Posterior vena cava (tissue), 2 donors: ENCODE data around the gene DOCK4. TPM values are rescaled to one million over a fixed set of nuclear protein-coding genes. Genes with fewer than 3 reads are reported as not detected.

ENCODE experiments used
- DNase-seq: peaks from one replicate; pipeline ENCODE4 v3.0.0-alpha.2; 2020; ENCODE audit warnings: low spot score
- intact Hi-C, 2 donors: fragments of 100-400 bp; cut with DNase I; formaldehyde crosslinking; loops; one replicate each; pipeline versions ENCODE4 v1.14.1 to v1.14.2; 2022 to 2023
- total RNA-seq, 2 donors: library from RNA; stranded (reverse); fragmentation: NEBNext Ultra II Directional; extraction: Animal tissue kit (Norgen Biotek cat#: 25700); gene quantifications; one replicate each; pipeline ENCODE4 v1.2.1, GENCODE V29; 2021
- donor health status: DM: yes; HTN: yes; CAD: no.
- donor health status: DM: yes; HTN: yes; CAD: no.

The DOCK4 gene
- total RNA-seq, 2 donors from 2014 or later: 26.1 TPM

- DNase-seq: no peak
- intact Hi-C loops: no loop called here
These were observed 458.5 kb downstream of the DOCK4 start for GRCh38 chr7:111747718-111748117.

- intact Hi-C loops: no loop called here
- no peak for DNase-seq
These were observed 459.2 kb downstream of the DOCK4 start for GRCh38 chr7:111746950-111747349.

GRCh38 chr7:111744501-111745155 is 461.6 kb downstream of the DOCK4 start:
- no peak for DNase-seq
- intact Hi-C loops: no loop called here

- intact Hi-C loops: no loop called here
- no peak for DNase-seq
These were observed 462.9 kb downstream of the DOCK4 start for GRCh38 chr7:111743244-111743847.

GRCh38 chr7:111741811-111742240 is 464.4 kb downstream of the DOCK4 start:
- intact Hi-C loops: no loop called here
- no peak for DNase-seq

GRCh38 chr7:111740942-111741341 is 465.3 kb downstream of the DOCK4 start:
- no peak for DNase-seq
- intact Hi-C loops: no loop called here

- DNase-seq: no peak
- intact Hi-C loops: loop anchor here (10.0 kb wide), 2 partner anchors 312 to 642 kb away; partner anchors contain the start of gene LRRN3 (in 2 of the 2)
These were observed 469.7 kb downstream of the DOCK4 start for GRCh38 chr7:111736552-111736874.

- no peak for DNase-seq
- intact Hi-C loops: loop anchor here (10.0 kb wide), 2 partner anchors 311 to 641 kb away; partner anchors contain the start of gene LRRN3 (in 2 of the 2)
These were observed 470.3 kb downstream of the DOCK4 start for GRCh38 chr7:111735661-111736551.

GRCh38 chr7:111734954-111735660 is 471.1 kb downstream of the DOCK4 start:
- intact Hi-C loops: loop anchor here (5.0 to 10.0 kb wide), 3 partner anchors 310 to 1747 kb away; partner anchors contain the start of gene LRRN3 (in 2 of the 2)
- no peak for DNase-seq

- intact Hi-C loops: loop anchor here (5.0 to 10.0 kb wide), 3 partner anchors 308 to 1749 kb away; partner anchors contain the start of gene LRRN3 (in 2 of the 2)
- no peak for DNase-seq
These were observed 473.3 kb downstream of the DOCK4 start for GRCh38 chr7:111732923-111733322.

- intact Hi-C loops: loop anchor here (5.0 to 10.0 kb wide), 3 partner anchors 306 to 1752 kb away; partner anchors contain the start of gene LRRN3 (in 2 of the 2)
- no peak for DNase-seq
These were observed 475.5 kb downstream of the DOCK4 start for GRCh38 chr7:111730476-111731300.

- no peak for DNase-seq
- intact Hi-C loops: loop anchor here (5.0 to 10.0 kb wide), 3 partner anchors 305 to 1752 kb away; partner anchors contain the start of gene LRRN3 (in 2 of the 2)
These were observed 476.1 kb downstream of the DOCK4 start for GRCh38 chr7:111730057-111730456.

GRCh38 chr7:111729483-111729882 is 476.7 kb downstream of the DOCK4 start:
- no peak for DNase-seq
- intact Hi-C loops: no loop called here

- no peak for DNase-seq
- intact Hi-C loops: no loop called here
These were observed 477.6 kb downstream of the DOCK4 start for GRCh38 chr7:111728635-111728995.

- intact Hi-C loops: no loop called here
- DNase-seq: no peak
These were observed 478.1 kb downstream of the DOCK4 start for GRCh38 chr7:111727905-111728634.

- intact Hi-C loops: no loop called here
- DNase-seq: no peak
These were observed 487.3 kb downstream of the DOCK4 start for GRCh38 chr7:111718886-111719285.

GRCh38 chr7:111711426-111712065 is 494.7 kb downstream of the DOCK4 start:
- no peak for DNase-seq
- intact Hi-C loops: no loop called here
